Psoas muscle (tissue), 8 donors: Measurements from ENCODE around the gene RIBC2. TPM values are rescaled to one million over a fixed set of nuclear protein-coding genes. Genes with fewer than 3 reads are reported as not detected.

Experiments used
- ATAC-seq, 4 donors: fragments of 200-7000 bp; cut with Tn5 transposase; one replicate each; pipeline ENCODE4 v1.9.1; 2020; ENCODE audit warnings: moderate library complexity in 3 of 4, mild to moderate bottlenecking in 2 of 4
- DNase-seq, 2 donors: peaks; one replicate each; pipeline ENCODE4 v3.0.0-alpha.2; 2020
- H3K27ac ChIP-seq: fragments of 200-600 bp; one replicate; pipeline ENCODE4 v1.8.0; 2022
- H3K27me3 ChIP-seq, 3 donors: fragments of 200-600 bp in 1 of 3; one replicate each; pipeline versions ENCODE4 v1.6.1 to v1.8.0; 2013 to 2022; ENCODE audit warnings: low read length in 2 of 3, mild to moderate bottlenecking in 2 of 3, moderate library complexity in 1 of 3; ENCODE audit not compliant: insufficient read depth in 3 of 3
- H3K36me3 ChIP-seq, 2 donors: fragments of 200-600 bp in 1 of 2; one replicate each; pipeline versions ENCODE4 v1.6.1 to v1.8.0; 2013 to 2022; ENCODE audit warnings: low read depth in 1 of 2, mild to moderate bottlenecking in 1 of 2, moderate library complexity in 1 of 2; ENCODE audit not compliant: insufficient read depth in 1 of 2
- H3K4me1 ChIP-seq: fragments of 200-600 bp; one replicate; pipeline ENCODE4 v1.8.0; 2022
- H3K4me3 ChIP-seq: fragments of 200-600 bp; one replicate; pipeline ENCODE4 v1.8.0; 2022; ENCODE audit warnings: mild to moderate bottlenecking
- H3K9me3 ChIP-seq: fragments of 200-600 bp; one replicate; pipeline ENCODE4 v1.8.0; 2022
- CTCF ChIP-seq: fragments of 200-600 bp; IDR thresholded peaks from one replicate; pipeline ENCODE4 v1.8.0; 2022; ENCODE audit warnings: antibody characterized with exemption
- WGBS, 3 donors: extraction: QIAGEN DNeasy Blood & Tissue Kit; methylation state at CpG; one replicate each; pipeline versions ENCODE4 v1.1.6 to v1.1.7; 2013; 5-methylcytosine and 5-hydroxymethylcytosine counted together
- intact Hi-C, 2 donors: fragments of 100-400 bp; cut with DNase I; formaldehyde crosslinking; loops; one replicate each; pipeline versions ENCODE4 v1.11.0 to v1.14.2; 2022
- polyA plus RNA-seq, 3 donors: library from polyadenylated mRNA; stranded (reverse); fragments of 200-250 nt; gene quantifications; one replicate each; pipeline ENCODE4 v1.2.3, GENCODE V29; 2013
- total RNA-seq, 4 donors: library from RNA; stranded (reverse); fragmentation: NEBNext Ultra II Directional in 2 of 4; extraction: Animal tissue kit (Norgen Biotek cat#: 25700) in 2 of 4; gene quantifications; one replicate each; pipeline versions ENCODE4 v1.2.1 to v1.2.4, GENCODE V29; 2021 to 2023
- donor health status: healthy with polysubstance abuse.
- donor health status: DM: no; HTN: no; CAD: no; lungs with moderate emphysema.
- donor health status: Bipolar disorder and iron deficiency.
- donor health status: healthy.
- donor health status: DM: yes; HTN: yes; CAD: no.
- donor health status: DM: no; HTN: no; CAD: no.
- donor health status: DM: no; HTN: no; CAD: no.
- donor health status: DM: yes; HTN: yes; CAD: no.

Gene RIBC2
- total and polyA plus RNA-seq, 7 donors, result 0.04 TPM; not detected in 6

GRCh38 chr22:45422237-45422983, 8.9 kb downstream of the RIBC2 start:
- intact Hi-C loops, result no loop called here
- Histone ChIP-seq H3K36me3 (no peaks in the 10 kb centered on the region), H3K9me3 (no peaks in the 10 kb centered on the region), H3K27ac (no peak overlapping the region), H3K27me3 (no peaks in the 10 kb centered on the region), H3K4me1 (no peaks in the 10 kb centered on the region), H3K4me3 (no peak overlapping the region)
- ATAC-seq (no peak), DNase-seq (no peak)
- WGBS, 3 donors, result 91 to 93% (median 91%) methylated on average over 14 of the region's 14 CpGs
- TF ChIP-seq CTCF, result no peak

DNA sequence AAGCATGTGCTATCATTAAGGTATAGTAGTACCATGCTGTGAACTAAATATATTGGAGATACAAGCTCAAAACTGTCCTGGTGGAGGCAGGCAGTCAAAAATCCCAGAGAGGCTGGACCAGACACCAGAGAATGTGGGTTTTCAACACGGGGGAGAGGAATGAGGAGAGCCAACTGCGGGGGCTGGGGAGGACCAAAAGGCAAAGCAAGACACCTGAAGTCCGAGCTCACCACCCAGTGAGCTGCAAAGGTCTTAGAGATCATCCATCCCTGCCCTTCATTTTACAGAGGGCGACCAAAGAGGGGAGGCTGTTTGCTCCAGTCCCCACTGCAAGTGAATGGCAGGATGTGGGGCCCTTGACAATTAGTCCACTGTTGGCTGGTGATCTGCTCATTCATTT, 10.0 kb downstream of the RIBC2 start:
- no peak overlapping the region for H3K27ac ChIP-seq
- intact Hi-C loops, result no loop called here
- H3K27me3 ChIP-seq, result no peaks in the 10 kb centered on the region
- no peaks in the 10 kb centered on the region for H3K9me3 ChIP-seq
- no peak for ATAC-seq
- no peak for TF ChIP-seq CTCF
- no peaks in the 10 kb centered on the region for H3K36me3 ChIP-seq
- DNase-seq, result no peak
- no peak overlapping the region for H3K4me3 ChIP-seq
- no peaks in the 10 kb centered on the region for H3K4me1 ChIP-seq
- WGBS, 3 donors, result 82 to 87% (median 85%) methylated on average over 4 of the region's 4 CpGs

- TF ChIP-seq CTCF, result no peak
- intact Hi-C loops, result no loop called here
- Histone ChIP-seq H3K4me1 (no peaks in the 10 kb centered on the region), H3K9me3 (no peaks in the 10 kb centered on the region), H3K27me3 (no peaks in the 10 kb centered on the region), H3K36me3 (no peaks in the 10 kb centered on the region), H3K4me3 (no peak overlapping the region), H3K27ac (no peak overlapping the region)
- ATAC-seq, result peak in 1 of 4 donors; percentile 16
- peak in 1 of 2 donors; percentile 62 for DNase-seq
- whole genome bisulfite sequencing, 3 donors, result 90% methylated on average over 12 to 14 of the region's 14 CpGs
Measured at GRCh38 chr22:45424241-45424731, 10.8 kb downstream of the RIBC2 start.

DNA sequence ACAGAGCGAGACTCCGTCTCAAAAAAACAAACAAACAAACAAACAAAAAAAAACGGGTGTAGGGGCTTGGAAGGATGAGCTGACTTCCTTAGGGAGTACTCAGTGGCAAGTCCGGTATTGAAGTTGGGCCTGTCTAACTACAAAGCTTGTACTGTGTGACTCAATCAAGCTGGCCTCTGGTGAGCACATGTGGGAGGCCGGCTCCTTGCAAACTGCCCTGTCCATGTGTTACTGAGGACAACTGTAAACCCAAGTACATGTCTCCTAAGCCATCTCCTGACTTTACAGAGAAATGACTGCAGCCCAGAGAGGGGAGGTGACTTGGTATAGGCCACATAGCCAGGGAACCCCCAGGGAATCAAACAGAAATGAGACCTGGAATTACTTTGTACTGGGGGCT, 11.6 kb downstream of the RIBC2 start:
- ATAC-seq (no peak), DNase-seq (peak in 1 of 2 donors; percentile 23)
- intact Hi-C loops, result no loop called here
- no peaks in the 10 kb centered on the region for H3K27me3 ChIP-seq
- H3K36me3 ChIP-seq, result no peaks in the 10 kb centered on the region
- H3K4me3 ChIP-seq, result no peak overlapping the region
- no peak for TF ChIP-seq CTCF
- H3K27ac ChIP-seq, result no peak overlapping the region
- no peaks in the 10 kb centered on the region for H3K4me1 ChIP-seq
- no peaks in the 10 kb centered on the region for H3K9me3 ChIP-seq
- WGBS, 3 donors, result 64 to 84% (median 71%) methylated on average over 5 of the region's 5 CpGs
